GM18508 (cell line): Measurements from ENCODE around the gene PIGQ.

Source experiments
- ATAC-seq: cut with Tn5 transposase; IDR thresholded peaks from one replicate; pipeline ENCODE4 v1.9.1; 2021; ENCODE audit warnings: moderate number of reproducible peaks; ENCODE audit not compliant: insufficient read depth, unreplicated experiment

PIGQ gene

GRCh38 chr16:569445-570254, at the start of gene PIGQ:
PIGQ (plus strand) TSS chr16:569968; CDS start chr16:574075, 4,107 bp downstream.
- no peak for ATAC-seq

GRCh38 chr16:520847-521246, 48.9 kb upstream of the PIGQ start:
- ATAC-seq: no peak

GRCh38 chr16:521381-522210, 48.2 kb upstream of the PIGQ start:
- no peak for ATAC-seq

GRCh38 chr16:522320-523096, 47.3 kb upstream of the PIGQ start:
- ATAC-seq: no peak

- ATAC-seq: no peak
Measured at GRCh38 chr16:523097-523741, 46.5 kb upstream of the PIGQ start.

GRCh38 chr16:524274-525040, 45.3 kb upstream of the PIGQ start:
- no peak for ATAC-seq

- no peak for ATAC-seq
Measured at GRCh38 chr16:525123-525519, 44.6 kb upstream of the PIGQ start.

- ATAC-seq: no peak
Measured at GRCh38 chr16:525520-526180, 44.1 kb upstream of the PIGQ start.

- ATAC-seq: no peak
Measured at GRCh38 chr16:526181-527014, 43.4 kb upstream of the PIGQ start.

- no peak for ATAC-seq
Measured at GRCh38 chr16:527015-527903, 42.5 kb upstream of the PIGQ start, which contains the start of gene CAPN15. CAPN15 (plus strand) TSS chr16:527712; CDS start chr16:546839, 19,127 bp downstream.

GRCh38 chr16:528111-529011, 41.4 kb upstream of the PIGQ start:
- ATAC-seq: no peak

- no peak for ATAC-seq
Measured at GRCh38 chr16:529012-529575, 40.7 kb upstream of the PIGQ start.

- no peak for ATAC-seq
Measured at GRCh38 chr16:530111-530817, 39.5 kb upstream of the PIGQ start.

- ATAC-seq: no peak
Measured at GRCh38 chr16:531494-532125, 38.2 kb upstream of the PIGQ start.
